GM18502 (cell line): ENCODE measurements around the gene TMCO4.
"Not testable (repeated sequence)": the region's sequence is repeated elsewhere in the genome, so short reads cannot be mapped to it uniquely, and the experiment has no call there.

Source experiments
- ATAC-seq: cut with Tn5 transposase; IDR thresholded peaks from one replicate; pipeline ENCODE4 v1.9.1; 2021; ENCODE audit warnings: mild to moderate bottlenecking; ENCODE audit not compliant: unreplicated experiment, poor library complexity

The TMCO4 gene

DNA sequence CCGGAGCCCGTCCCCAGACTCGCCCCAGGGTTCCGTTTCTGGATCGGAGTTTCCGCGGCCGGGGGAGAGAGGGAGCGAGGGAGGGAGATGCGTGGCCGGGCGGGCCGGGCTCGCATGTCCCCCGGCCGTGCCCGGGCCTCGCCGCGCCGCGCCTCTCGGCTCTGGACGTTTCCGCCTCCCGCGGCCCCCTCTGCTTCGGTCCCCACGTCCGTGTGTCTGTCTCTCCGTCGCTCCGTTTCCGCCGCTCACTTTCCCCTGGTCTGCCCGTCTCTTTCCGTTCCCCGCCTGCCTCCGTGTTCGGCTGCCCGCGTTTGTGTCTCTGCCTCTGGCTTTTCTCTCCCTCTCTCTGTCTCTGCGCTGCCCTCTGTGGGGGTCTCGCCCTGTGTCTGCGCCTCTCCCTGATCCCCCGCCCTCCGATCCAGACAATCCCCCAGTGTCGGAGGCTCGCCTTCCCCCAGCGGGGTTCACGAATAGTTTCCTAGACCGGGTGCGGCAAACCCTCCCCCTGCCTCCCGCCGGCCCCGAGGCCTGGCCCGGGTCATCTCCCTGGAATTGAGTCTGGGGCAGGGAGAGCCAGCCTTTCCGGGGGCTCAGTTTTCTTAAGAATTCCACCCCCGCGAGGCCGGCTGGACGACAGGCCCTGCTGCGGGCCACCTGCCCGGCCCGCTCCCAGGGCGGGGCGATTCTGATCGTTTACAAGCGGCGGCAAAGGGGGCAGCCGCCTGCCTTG lies 154.9 kb downstream of the TMCO4 start:
- no peak for ATAC-seq

DNA sequence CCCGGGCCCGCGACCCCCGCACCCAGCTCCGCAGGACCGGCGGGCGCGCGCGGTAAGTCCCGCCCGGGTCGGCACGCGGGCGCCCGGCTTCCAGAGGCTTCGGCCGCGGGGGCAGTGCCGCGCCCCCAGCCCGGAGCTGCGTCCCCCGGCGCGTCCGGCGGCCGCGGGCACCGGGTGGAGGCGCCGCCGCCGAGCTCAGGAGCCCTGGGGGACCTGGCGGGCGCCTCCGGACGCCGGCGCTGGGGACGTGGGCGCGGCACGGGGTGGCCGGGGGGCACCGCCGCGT lies 155.4 kb downstream of the TMCO4 start:
- ATAC-seq, result no peak

- no peak for ATAC-seq
These were observed 155.9 kb downstream of the TMCO4 start, which contains the start of gene NBL1 for GRCh38 chr1:19643602-19644394. NBL1 (plus strand) TSS chr1:19644311; CDS start chr1:19655031, 10,720 bp downstream.

- ATAC-seq, result no peak
These were observed 156.6 kb downstream of the TMCO4 start for GRCh38 chr1:19643121-19643520.

DNA sequence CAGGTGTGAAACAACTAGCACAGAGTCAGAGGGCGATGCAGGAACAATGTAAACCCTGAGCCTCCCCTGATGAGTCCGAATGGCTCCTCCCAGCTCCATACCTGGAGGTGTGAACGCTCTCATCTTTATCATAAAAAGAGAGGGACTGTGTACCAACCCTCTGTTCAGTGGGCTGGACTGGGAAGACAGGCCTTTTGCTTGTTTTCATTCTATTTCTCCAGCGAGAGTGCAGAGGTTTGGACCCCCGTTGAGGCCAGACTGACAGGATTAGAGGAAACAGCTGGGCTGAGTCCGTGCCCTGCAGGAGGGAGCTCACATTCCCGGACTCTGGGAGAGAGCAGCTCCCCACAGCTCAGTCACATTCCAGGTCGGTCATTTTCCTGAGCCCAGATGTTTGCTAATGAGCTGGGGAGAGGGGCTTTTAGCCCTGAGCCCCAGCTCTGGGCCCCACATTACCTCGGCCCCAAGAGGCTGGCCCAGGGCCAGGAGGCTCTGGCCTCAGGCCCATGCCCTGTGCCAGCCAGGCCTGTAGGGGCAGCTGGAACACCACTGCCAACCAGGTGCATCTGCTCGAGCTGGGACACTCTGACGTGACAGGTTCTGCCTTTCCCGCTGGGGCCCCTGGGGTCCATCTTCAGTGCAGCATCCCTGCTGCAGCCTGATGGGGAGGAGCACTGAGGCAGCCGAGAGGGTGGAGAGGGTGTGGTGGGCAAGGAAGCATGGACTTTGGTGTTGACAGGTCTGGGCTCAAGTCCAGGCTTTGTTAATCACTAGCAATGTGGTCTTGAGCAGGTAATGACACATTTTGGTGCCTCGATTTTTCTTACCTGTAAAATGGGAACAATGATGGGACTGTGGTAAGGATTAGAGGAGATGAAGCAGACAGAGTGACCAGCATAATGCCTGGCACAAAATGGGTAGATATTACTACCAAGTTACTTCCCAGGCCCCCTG lies 159.1 kb downstream of the TMCO4 start:
- ATAC-seq, result no peak

- ATAC-seq, result no peak
These were observed 159.7 kb downstream of the TMCO4 start for GRCh38 chr1:19639999-19640362.

DNA sequence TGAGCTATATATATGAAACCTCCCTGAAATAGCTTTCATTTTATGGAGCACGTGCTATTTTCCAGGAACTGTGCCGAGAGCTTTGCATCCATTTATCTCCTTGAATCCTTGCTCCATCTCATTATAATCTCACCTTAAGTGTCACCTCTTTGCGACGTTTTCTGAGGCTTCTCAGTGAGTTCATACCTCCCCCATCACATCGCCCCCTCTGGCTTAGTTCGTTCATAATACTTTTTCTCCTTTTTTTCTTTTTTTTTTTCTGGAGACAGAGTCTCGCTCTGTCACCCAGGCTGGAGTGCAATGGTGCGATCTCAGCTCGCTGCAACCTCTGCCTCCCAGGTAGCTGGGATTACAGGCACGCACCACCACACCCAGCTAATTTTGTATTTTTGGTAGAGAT lies 160.5 kb downstream of the TMCO4 start:
- ATAC-seq, result not testable (repeated sequence)

GRCh38 chr1:19637606-19638005 lies 162.1 kb downstream of the TMCO4 start:
- ATAC-seq, result no peak

GRCh38 chr1:19636749-19637148 lies 163.0 kb downstream of the TMCO4 start:
- not testable (repeated sequence) for ATAC-seq

DNA sequence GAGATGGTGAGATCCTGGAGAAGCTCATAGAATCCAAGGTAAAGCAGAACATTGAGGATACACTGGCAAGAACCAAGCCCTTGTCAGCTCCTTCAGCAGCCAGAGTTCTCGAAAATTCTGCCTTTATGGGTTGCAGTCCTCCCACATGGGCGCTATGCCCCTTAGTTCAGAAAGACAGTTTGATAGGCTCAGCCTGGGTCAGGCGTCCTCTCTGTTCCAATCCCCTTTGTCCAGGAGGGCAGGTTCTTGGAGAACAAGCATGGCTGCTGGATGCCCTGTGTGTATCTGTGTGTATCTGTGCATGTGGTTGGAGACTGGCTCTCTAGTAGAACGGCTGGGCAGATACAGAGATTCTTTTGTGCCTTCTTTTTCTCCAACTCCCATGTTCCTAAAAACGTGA lies 163.7 kb downstream of the TMCO4 start:
- no peak for ATAC-seq

GRCh38 chr1:19635646-19636045 lies 164.1 kb downstream of the TMCO4 start:
- ATAC-seq, result no peak

GRCh38 chr1:19635064-19635463 lies 164.7 kb downstream of the TMCO4 start:
- not testable (repeated sequence) for ATAC-seq

DNA sequence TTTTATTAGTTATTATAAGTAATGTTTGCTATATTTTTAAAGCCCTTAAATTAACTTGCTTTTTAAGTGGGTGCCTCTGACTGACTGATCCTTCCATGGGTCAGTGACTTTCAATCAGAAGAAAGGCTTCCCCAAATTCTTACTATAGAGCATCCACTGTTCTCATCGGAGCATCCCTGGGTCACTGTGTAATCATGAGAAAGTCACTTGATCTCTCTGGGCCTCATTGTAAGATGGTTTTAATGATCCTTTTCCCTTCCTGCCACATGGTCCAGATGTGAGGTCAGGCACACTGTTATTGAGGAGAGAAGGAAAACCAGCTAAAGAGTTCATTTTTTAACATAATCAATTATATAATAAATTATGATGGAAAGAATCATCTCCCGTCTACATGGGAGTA lies 166.6 kb downstream of the TMCO4 start:
- ATAC-seq, result no peak
